HG02973 (cell line): ENCODE data around the gene EGF.
"Not testable (repeated sequence)": the region's sequence is repeated elsewhere in the genome, so short reads cannot be mapped to it uniquely, and the experiment has no call there.

Source experiments
- ATAC-seq: cut with Tn5 transposase; IDR thresholded peaks from one replicate; pipeline ENCODE4 v1.9.1; 2021; ENCODE audit warnings: moderate library complexity; ENCODE audit not compliant: unreplicated experiment

The EGF gene

DNA sequence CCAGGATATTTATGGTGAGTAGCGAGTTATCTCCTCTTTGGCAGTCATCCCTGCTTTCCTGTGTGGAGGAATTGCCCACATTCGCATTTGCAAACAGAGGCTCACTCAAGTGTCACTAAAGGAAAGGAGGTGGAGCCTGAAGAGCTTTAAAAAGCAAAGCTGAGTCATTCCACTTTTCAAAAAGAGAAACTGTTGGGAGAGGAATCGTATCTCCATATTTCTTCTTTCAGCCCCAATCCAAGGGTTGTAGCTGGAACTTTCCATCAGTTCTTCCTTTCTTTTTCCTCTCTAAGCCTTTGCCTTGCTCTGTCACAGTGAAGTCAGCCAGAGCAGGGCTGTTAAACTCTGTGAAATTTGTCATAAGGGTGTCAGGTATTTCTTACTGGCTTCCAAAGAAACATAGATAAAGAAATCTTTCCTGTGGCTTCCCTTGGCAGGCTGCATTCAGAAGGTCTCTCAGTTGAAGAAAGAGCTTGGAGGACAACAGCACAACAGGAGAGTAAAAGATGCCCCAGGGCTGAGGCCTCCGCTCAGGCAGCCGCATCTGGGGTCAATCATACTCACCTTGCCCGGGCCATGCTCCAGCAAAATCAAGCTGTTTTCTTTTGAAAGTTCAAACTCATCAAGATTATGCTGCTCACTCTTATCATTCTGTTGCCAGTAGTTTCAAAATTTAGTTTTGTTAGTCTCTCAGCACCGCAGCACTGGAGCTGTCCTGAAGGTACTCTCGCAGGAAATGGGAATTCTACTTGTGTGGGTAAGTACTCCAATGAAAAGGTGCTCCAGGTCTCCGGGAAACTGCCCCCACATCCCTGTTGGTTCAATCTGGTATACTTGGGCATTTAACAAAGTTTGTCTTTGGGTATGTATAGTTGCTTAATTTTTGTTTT lies at the start of gene EGF:
EGF (plus strand) TSS at position 178 of the 890 bp plus-strand sequence; CDS start at position 631, 453 bp downstream.
- no peak for ATAC-seq

GRCh38 chr4:109864134-109864533 lies 48.5 kb upstream of the EGF start:
- ATAC-seq: no peak

GRCh38 chr4:109870061-109870460 lies 42.6 kb upstream of the EGF start:
- no peak for ATAC-seq

- ATAC-seq: no peak
Observed at GRCh38 chr4:109872065-109872464, 40.6 kb upstream of the EGF start.

DNA sequence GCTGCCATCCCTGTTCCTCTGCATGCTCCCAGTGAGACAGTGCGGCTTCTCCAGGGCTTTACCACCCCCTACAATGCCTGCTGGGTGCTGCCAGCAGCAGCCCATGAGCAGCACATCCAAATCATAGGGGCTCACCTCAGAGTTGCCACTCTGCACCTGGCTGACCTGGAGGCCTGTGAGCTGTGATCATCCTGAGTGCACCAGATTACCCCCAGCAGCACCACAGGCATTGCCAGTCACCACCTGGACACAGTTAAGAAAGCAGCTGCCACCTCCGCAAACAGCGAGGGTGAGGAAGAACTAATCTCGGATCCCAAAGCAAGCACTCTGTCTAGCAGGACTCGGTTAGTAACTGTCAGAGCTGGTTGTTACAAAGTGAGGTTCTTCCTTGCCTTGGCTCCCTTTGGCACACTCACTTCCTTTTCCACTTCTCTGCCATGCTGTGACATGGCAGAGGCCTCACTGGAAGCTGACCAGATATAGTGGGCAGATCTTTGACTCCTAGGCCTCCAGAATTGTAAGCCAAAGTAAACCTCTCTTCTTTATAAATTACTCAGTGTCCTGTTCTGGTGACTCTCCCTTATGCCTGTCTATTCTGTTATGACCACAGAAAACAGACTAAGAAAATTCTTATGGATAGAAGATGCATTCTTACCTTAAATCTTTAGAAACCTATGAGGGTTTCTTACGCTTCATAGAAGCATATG lies 39.6 kb upstream of the EGF start:
- no peak for ATAC-seq

- no peak for ATAC-seq
Observed at GRCh38 chr4:109873791-109874514, 38.7 kb upstream of the EGF start.

- no peak for ATAC-seq
Observed at GRCh38 chr4:109875106-109875505, 37.6 kb upstream of the EGF start.

DNA sequence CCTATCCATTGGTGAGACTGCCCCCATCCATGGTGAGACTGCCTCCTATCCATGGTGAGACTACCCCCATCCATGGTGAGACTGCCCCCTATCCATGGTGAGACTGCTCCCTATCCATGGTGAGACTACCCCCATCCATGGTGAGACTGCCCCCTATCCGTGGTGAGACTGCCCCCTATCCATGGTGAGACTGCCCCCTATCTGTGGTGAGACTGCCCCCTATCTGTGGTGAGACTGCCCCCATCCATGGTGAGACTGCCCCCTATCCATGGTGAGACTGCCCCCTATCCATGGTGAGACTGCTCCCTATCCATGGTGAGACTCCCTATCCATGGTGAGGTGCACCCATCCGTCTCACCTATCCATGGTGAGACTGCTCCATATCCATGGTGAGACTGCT lies 37.1 kb upstream of the EGF start:
- not testable (repeated sequence) for ATAC-seq

DNA sequence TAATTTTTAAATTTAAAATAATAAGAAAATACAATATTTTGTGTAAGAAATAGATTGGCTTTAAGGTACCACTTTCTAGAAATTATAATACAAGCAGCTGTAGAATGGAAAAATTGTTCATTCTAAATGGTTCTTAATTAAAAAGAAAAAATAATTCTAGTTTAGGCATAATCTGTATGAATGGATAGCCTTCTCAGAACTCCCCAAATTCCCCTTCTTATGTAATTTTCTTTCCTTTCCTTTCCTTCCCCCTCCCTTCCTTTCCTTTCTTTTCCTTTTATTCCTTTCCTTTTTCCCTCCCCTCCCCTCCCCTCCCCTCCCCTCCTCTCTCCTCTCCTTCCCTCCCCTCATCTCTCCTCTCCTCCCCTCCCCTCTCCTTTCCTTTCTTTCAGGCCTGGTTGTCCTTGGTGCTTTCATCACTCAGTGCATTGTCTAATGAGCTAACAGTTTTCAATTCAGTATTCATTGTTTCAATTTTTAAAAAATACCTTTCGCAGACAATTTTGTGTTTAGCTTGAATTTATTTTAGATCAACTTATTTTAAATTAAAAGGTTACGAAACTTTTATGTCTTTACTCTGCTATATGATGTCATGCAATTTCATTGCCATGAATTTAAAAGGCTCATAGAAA lies 35.9 kb upstream of the EGF start:
- ATAC-seq: no peak

DNA sequence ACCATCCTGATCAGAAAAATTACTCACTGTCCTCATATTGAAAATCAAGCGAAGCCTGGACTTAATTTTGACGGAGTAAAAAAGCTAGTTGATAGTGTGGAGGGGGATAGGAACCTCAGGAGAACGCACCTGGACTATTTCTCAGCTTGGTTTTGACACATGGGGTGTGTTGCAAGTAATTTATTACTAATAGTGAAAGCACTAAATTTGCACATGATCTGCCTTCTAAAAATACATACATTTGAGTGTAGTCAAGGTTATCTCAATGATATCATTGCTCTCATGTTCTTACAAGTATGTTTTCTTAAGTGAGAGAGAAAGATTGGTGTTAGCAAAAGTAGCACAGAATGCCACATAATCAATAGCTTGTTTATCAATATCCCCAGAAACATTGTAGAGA lies 35.3 kb upstream of the EGF start:
- ATAC-seq: peak; percentile 93

GRCh38 chr4:109878355-109878754 lies 34.3 kb upstream of the EGF start:
- no peak for ATAC-seq

GRCh38 chr4:109879081-109879480 lies 33.6 kb upstream of the EGF start:
- no peak for ATAC-seq

- ATAC-seq: no peak
Observed at GRCh38 chr4:109879636-109880314, 32.9 kb upstream of the EGF start.

- no peak for ATAC-seq
Observed at GRCh38 chr4:109886303-109886702, 26.4 kb upstream of the EGF start.

GRCh38 chr4:109887071-109887470 lies 25.6 kb upstream of the EGF start:
- ATAC-seq: no peak

GRCh38 chr4:109890076-109890475 lies 22.6 kb upstream of the EGF start:
- ATAC-seq: no peak

- no peak for ATAC-seq
Observed at GRCh38 chr4:109902559-109903251, 10.0 kb upstream of the EGF start.

DNA sequence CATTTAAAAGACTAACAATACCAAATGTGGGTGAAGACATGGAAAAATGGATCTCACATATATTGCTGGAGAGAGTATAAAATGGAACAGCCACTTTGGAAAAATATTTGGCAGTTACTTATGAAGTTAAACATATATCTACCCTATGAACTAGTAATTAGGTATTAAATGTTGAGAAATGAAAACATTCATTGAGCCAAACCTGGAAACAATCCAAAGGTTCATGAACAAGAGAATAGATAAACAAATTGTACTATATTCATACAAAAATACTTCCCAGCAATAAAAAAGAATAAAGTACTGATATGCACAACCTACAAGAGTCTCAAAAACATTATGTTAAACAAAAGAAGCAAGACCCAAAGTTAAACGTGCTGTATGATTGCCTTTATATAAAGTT lies 4.0 kb upstream of the EGF start:
- no peak for ATAC-seq

DNA sequence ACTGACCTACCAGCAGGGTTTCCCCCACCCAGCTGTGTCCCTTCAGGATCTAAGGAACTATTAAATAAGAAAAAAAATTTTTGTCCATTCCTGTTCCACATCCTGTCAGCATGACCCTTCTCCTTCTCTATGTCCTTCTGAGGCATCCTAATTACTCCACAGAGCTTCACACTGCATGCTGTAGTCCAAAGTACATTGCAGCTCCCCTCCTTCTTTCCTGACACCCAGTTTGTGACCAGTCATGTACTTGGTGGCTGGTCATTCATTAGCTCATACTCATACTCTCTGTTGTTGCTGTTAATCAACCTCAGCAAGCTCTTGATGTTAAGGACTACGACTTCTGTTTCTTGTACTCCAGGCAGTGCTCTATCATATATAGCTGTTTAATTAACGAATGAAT lies 2.4 kb upstream of the EGF start:
- ATAC-seq: no peak
